Cardiac muscle cell (in vitro differentiated cells and primary cell): ENCODE data around the gene IKZF3. TPM values are rescaled to one million over a fixed set of nuclear protein-coding genes. Genes with fewer than 3 reads are reported as not detected.
A peak's percentile ranks its signal among the peaks of the same experiment; 100 is the strongest.
"Not testable (repeated sequence)": the region's sequence is repeated elsewhere in the genome, so short reads cannot be mapped to it uniquely, and the experiment has no call there.

Source experiments
- DNase-seq, 2 donors: peaks; one replicate each; pipeline versions ENCODE4 v3.0.0 to v3.0.0-alpha.2; 2010 to 2017; ENCODE audit warnings: low read depth in 1 of 2, low spot score in 1 of 2
- H3K27ac ChIP-seq: fragments of 200-600 bp; sonication (generic); 2 replicates; pipeline ENCODE4 v1.5.1; 2016
- H3K27me3 ChIP-seq: fragments of 200-600 bp; sonication (generic); 2 replicates; pipeline ENCODE4 v1.6.0; 2016; ENCODE audit warnings: control low read depth
- H3K36me3 ChIP-seq: fragments of 200-600 bp; sonication (generic); 2 replicates; pipeline ENCODE4 v1.5.1; 2016; ENCODE audit warnings: control low read depth
- H3K4me1 ChIP-seq: fragments of 200-600 bp; sonication (generic); 2 replicates; pipeline ENCODE4 v1.8.1; 2017; ENCODE audit warnings: low read depth, mild to moderate bottlenecking, mixed run types
- H3K4me3 ChIP-seq: fragments of 200-600 bp; sonication (generic); 2 replicates; pipeline ENCODE4 v1.5.1; 2016; ENCODE audit warnings: mild to moderate bottlenecking
- H3K9me3 ChIP-seq: fragments of 200-600 bp; sonication (generic); 2 replicates; pipeline ENCODE4 v1.5.1; 2017; ENCODE audit warnings: low read depth, mild to moderate bottlenecking, control low read depth
- polyA plus RNA-seq: library from polyadenylated mRNA; unstranded; fragments of >200 nt; fragmentation: Nextera tagmentation; extraction: Ambion mirVana; gene quantifications from 2 replicates; pipeline ENCODE4 v1.2.1, GENCODE V29; 2016
- total RNA-seq: library from RNA; depleted of rRNA; stranded (reverse); fragments of >200 nt; gene quantifications from 2 replicates; pipeline ENCODE4 v1.2.3, GENCODE V29; 2016
- TF ChIP-seq, protein P1 (sequence below): IDR thresholded peaks from 2 replicates; pipeline ENCODE4 v1.5.1; 2012; ENCODE audit warnings: low read depth, mild to moderate bottlenecking, low read length

IKZF3 gene
- total and polyA plus RNA-seq, 2 experiments from 2014 or later, result not detected

DNA sequence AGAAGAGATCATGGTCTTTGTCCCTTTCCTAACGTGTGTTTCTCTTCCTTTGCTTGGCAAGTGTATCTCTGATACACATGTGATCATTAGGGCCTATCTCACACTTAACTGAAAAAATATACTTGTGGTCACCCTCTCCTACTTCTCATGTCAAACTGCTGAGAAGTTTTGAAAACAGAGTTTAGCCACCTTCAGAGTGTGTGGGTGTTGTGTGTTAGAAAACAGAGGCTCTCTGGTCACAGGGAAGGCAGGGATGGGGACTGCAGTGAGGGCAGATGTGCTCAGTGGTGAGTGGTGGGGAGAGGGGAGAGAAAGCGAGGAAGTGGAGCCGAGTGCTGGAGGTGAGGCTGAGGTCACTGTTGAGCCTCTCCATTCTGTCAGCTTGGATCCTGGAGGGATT, 97.0 kb downstream of the IKZF3 start:
- TF ChIP-seq, protein P1, sequence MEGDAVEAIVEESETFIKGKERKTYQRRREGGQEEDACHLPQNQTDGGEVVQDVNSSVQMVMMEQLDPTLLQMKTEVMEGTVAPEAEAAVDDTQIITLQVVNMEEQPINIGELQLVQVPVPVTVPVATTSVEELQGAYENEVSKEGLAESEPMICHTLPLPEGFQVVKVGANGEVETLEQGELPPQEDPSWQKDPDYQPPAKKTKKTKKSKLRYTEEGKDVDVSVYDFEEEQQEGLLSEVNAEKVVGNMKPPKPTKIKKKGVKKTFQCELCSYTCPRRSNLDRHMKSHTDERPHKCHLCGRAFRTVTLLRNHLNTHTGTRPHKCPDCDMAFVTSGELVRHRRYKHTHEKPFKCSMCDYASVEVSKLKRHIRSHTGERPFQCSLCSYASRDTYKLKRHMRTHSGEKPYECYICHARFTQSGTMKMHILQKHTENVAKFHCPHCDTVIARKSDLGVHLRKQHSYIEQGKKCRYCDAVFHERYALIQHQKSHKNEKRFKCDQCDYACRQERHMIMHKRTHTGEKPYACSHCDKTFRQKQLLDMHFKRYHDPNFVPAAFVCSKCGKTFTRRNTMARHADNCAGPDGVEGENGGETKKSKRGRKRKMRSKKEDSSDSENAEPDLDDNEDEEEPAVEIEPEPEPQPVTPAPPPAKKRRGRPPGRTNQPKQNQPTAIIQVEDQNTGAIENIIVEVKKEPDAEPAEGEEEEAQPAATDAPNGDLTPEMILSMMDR, result no peak
- Histone ChIP-seq H3K27ac (no peak overlapping the region), H3K9me3 (no peaks in the 10 kb centered on the region), H3K4me3 (no peak overlapping the region), H3K27me3 (no peaks in the 10 kb centered on the region), H3K36me3 (no peaks in the 10 kb centered on the region), H3K4me1 (peaks cover 8% of the 10 kb centered on the region)
- DNase-seq, result no peak

DNA sequence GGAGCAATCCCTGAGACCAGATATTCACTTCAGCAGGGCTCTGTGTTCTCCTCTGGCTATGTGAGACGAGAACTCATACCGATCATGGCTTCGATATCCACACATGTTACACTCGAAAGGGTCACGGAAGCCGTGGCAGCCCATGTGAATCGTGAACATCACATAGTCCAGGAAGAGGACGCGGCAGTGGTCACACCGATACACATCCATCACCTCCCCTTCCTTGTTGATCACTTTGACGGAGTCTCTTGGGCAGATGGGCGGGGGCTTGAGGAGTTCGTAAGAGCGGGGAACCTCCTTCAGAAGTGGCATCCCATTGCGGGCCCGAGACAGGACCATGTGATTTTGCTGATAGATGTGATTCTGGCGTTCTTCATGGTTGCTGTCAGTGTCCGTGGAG, 98.3 kb downstream of the IKZF3 start:
- Histone ChIP-seq H3K4me1 (peaks cover 8% of the 10 kb centered on the region), H3K27ac (no peak overlapping the region)
- TF ChIP-seq, protein P1, result no peak

DNA sequence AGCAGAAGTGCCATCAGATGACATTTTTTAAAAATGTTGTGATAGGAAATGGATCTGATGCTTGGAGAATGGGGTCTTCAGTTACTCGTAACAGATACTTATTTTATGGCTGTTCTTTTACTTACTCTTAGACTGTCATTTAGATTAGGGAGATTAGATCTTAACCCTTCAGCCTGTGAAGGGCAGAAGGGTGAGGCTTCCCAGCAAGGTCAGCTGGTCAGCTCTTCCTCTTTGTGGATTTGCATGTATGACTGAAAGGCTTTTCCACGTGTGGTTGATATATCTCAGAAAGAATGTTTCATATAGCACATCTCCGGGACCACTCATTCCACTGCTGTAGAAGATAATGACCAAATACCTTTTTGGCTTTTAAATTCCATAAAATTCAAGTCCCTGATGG, 98.9 kb downstream of the IKZF3 start:
- Histone ChIP-seq H3K27ac (no peak overlapping the region), H3K4me3 (no peak overlapping the region), H3K9me3 (no peaks in the 10 kb centered on the region), H3K36me3 (no peaks in the 10 kb centered on the region), H3K4me1 (peaks cover 8% of the 10 kb centered on the region), H3K27me3 (no peaks in the 10 kb centered on the region)
- no peak for DNase-seq
- TF ChIP-seq, protein P1, result no peak

More for the DNA sequence above, 98.3 kb downstream of the IKZF3 start:
- Histone ChIP-seq H3K36me3 (no peaks in the 10 kb centered on the region), H3K4me3 (no peak overlapping the region), H3K9me3 (no peaks in the 10 kb centered on the region), H3K27me3 (no peaks in the 10 kb centered on the region)
- no peak for DNase-seq

DNA sequence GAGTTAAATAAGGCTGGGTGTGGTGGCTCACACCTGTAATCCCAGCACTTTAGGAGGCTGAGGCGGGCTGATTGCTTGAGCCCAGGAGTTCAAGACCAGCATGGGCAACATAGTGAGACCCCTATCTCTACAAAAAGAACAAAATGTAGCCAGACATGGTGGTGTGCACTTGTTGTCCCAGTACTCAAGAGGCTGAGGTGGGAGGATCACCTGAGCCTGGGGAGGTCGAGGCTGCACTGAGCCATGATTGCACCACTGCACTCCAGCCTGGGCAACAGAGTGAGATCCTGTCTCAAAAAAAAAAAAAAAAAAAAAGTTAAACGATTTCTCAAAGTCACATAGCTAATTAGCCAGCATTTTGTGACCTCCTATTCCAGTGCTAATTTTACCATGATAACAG, 99.9 kb downstream of the IKZF3 start:
- not testable (repeated sequence) for H3K9me3 ChIP-seq, H3K4me1 ChIP-seq, H3K27me3 ChIP-seq, H3K27ac ChIP-seq, H3K4me3 ChIP-seq, DNase-seq, H3K36me3 ChIP-seq

DNA sequence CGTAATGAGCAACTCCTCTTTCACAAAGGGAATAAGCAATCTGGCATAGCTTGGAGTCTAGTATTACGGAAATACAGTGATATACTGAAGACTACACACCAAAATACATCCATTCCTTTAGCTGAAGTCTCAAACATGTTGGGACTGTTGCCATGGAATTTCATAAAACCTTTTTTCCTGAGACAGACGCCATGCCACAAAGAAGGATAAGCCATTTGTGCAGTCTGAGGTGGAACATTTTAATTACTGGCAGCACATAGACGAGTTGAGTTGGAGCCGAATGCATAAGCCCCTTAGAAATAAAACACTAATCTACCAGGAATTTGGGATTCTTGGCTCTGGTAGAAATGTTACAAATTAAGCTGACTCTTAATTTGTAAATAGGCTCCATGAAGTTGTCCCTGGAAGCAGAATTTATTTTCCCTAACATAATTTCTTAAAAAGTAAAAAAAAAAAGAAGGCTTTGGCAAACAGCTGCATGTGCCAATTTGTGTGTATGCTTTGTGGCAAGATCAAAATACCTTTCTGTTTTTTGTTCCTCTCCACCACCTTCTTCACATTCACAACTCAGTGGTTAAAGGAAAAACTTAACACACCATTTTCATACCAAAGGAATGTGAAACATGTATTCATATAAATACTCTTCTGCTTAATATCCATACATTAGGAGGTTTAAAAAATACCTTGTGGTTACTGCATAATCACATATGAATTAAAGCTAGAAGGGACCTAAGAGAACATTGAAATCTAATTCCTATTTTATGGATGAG, 100.9 kb downstream of the IKZF3 start:
- DNase-seq, result peak in 1 of 2 donors; percentile 73
- TF ChIP-seq, protein P1, result no peak
- Histone ChIP-seq H3K27me3 (no peaks in the 10 kb centered on the region), H3K27ac (no peak overlapping the region), H3K4me3 (no peak overlapping the region), H3K4me1 (peaks cover 8% of the 10 kb centered on the region), H3K9me3 (no peaks in the 10 kb centered on the region), H3K36me3 (no peaks in the 10 kb centered on the region)

DNA sequence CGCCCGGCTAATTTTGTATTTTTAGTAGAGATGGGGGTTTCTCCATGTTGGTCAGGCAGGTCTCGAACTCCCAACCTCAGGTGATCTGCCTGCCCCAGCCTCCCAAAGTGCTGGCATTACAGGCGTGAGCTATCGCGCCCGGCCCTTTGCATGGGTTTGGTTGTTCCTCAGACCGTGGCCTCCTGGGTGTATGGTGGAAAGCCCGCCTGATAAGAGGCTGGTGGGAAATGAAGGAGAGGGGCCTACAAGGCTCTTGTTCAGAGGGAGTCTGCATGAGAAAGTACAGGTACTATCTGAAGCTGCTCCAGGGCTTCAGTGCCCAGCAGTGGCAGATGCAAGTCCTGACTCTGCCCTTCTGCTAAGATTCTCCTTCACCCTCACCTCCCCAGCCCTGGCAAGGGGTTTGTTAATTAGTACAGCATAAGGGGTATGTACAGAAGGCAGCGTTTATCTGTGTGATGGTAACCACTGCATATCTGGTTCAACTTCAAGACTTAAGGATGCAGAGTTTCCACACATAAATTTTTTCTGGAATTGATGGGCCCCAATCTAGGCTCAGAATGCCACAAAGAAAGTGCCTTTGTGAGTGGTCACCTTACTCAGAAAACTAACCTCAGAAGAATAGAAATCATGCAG, 102.1 kb downstream of the IKZF3 start:
- H3K36me3 ChIP-seq, result no peaks in the 10 kb centered on the region
- no peaks in the 10 kb centered on the region for H3K27me3 ChIP-seq
- H3K4me1 ChIP-seq, result peaks cover 3% of the 10 kb centered on the region
- no peak overlapping the region for H3K27ac ChIP-seq
- H3K4me3 ChIP-seq, result no peak overlapping the region
- H3K9me3 ChIP-seq, result no peaks in the 10 kb centered on the region
- TF ChIP-seq, protein P1, result no peak
- no peak for DNase-seq
